Measurements from ENCODE around the gene PRKD1.
A peak's percentile ranks its signal among the peaks of the same experiment; 100 is the strongest.

Gene PRKD1

DNA sequence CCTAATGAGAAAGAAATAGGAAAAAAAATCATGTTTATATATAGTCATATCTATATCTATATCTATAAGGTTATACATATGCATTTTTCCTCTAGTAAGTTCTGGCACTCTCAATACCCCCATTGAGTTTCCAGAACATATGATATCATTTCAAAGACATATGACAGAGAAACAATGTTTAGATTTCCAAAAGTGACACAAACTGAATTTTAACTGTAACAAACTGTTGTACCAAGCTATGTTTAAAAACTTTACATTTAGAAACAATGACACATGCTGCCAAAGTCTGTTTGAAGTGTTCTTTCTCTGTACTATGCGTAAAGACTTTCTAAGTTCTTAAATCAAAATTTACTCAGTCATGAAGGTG is 171.6 kb downstream of the PRKD1 start:
- no peaks in the 10 kb centered on the region for H3K27me3 ChIP-seq (replicated peaks; ENCODE audit: control insufficient read depth, insufficient read depth, low read length)
- no peak overlapping the region for H3K9ac ChIP-seq (ENCODE audit: low read length)
- peaks cover 50% of the 10 kb centered on the region for H3K4me1 ChIP-seq (ENCODE audit: control insufficient read depth, insufficient read depth, low read length)
- no peak for DNase-seq (ENCODE audit: low read depth)
- no peaks in the 10 kb centered on the region for H3K9me3 ChIP-seq (ENCODE audit: control insufficient read depth, low read length)
- no peaks in the 10 kb centered on the region for H3K36me3 ChIP-seq (ENCODE audit: control insufficient read depth, insufficient read depth, low read length, severe bottlenecking)
- no peak overlapping the region for H3K4me3 ChIP-seq (ENCODE audit: low read length)

DNA sequence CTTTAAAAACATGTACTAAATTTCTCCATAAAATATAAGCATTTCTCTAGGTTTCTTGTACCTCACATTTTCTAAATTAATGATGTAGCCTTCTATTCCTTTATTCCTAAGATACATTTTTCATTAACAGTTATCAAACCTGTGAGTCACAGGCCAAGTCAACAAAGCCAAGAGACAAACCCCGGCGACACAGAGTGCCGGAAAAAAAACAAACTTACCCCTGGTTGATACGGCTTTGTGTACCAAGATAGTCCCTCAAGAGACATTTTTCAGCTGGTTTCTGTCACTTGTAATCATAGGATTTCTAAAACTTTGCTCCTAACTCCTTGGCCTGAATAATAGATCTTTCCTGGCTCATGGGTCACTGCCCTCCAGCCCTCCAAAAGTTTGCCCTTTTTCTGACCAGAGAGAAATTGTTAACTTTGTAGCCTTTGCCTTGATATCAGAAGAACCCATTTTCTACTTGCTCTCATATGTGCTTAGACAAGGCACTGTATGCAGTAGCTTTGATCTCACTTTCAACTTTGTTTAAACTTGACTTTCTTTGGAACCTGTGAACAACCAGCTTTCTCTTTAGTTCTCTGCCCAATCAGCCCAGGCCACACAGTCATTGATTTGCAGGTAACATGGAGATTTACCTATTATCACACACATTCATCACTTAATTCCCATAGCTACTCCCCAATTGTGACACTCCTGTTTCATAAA is 172.2 kb downstream of the PRKD1 start:
- Histone ChIP-seq H3K36me3 (ENCODE audit: control insufficient read depth, insufficient read depth, low read length, severe bottlenecking) (no peaks in the 10 kb centered on the region), H3K4me3 (ENCODE audit: low read length) (peak overlapping the region; percentile 28)
- DNase-seq (ENCODE audit: low read depth) = no peak

DNA sequence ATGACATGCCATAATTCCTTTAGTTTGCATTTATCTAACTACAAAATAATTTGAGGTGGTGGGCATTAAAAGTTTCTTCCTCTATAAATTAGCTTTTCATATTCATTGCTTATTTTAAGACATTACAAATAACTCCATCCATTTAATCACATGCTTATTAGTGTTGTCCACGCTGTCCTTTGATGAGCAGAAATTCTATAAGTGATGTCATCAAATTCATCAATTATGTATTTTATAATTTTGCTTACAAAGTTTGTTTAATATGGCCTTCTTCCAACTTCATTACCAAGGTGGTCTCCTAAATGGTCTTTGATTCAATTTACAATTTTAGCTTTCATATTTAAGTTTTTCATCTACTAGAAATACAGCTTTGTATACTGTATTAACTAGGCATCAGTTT is 173.5 kb downstream of the PRKD1 start:
- no peaks in the 10 kb centered on the region for H3K27me3 ChIP-seq (replicated peaks; ENCODE audit: control insufficient read depth, insufficient read depth, low read length)
- H3K4me3 ChIP-seq (ENCODE audit: low read length) = no peak overlapping the region
- H3K9ac ChIP-seq (ENCODE audit: low read length) = no peak overlapping the region
- no peaks in the 10 kb centered on the region for H3K36me3 ChIP-seq (ENCODE audit: control insufficient read depth, insufficient read depth, low read length, severe bottlenecking)
- no peak for DNase-seq (ENCODE audit: low read depth)
- peaks cover 50% of the 10 kb centered on the region for H3K4me1 ChIP-seq (ENCODE audit: control insufficient read depth, insufficient read depth, low read length)
- H3K9me3 ChIP-seq (ENCODE audit: control insufficient read depth, low read length) = no peaks in the 10 kb centered on the region

More for the DNA sequence above, 172.2 kb downstream of the PRKD1 start:
- Histone ChIP-seq H3K9ac (ENCODE audit: low read length) (peak overlapping the region; percentile 24), H3K9me3 (ENCODE audit: control insufficient read depth, low read length) (no peaks in the 10 kb centered on the region), H3K27me3 (replicated peaks; ENCODE audit: control insufficient read depth, insufficient read depth, low read length) (no peaks in the 10 kb centered on the region), H3K4me1 (ENCODE audit: control insufficient read depth, insufficient read depth, low read length) (peaks cover 50% of the 10 kb centered on the region)

DNA sequence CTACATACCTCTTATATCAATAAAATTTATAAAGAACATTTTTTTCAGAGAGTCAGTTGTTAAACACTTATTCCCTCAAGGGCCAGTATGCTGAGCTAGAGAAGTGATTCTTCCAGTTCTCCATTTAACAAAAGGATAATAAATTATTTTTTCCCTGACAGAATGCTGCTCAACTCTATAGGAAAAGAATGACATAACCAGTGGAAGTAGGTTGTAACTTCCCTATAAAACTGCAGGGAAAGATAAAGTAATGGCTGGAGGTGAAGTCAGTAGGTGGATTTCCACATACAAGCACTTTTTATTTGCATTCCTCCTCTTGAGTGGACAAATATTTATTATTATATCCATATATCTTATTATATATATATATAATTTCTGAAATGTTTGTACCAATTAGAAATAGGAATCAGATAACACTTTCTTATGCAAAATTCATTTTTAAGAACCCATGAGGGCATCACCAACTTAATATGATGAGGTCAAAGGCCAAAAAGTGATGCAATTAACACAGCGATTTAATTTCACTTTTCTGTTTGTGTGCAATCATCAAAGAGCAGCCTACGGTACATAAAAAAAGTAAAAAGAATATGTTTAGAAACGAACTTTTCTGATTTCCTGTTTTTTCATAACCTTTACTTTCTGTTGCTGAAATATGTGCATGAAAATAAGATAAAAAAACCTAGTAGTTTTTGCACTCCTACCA is 175.3 kb downstream of the PRKD1 start:
- H3K27me3 ChIP-seq (replicated peaks; ENCODE audit: control insufficient read depth, insufficient read depth, low read length) = no peaks in the 10 kb centered on the region
- H3K9me3 ChIP-seq (ENCODE audit: control insufficient read depth, low read length) = no peaks in the 10 kb centered on the region
- no peak for DNase-seq (ENCODE audit: low read depth)
- no peaks in the 10 kb centered on the region for H3K36me3 ChIP-seq (ENCODE audit: control insufficient read depth, insufficient read depth, low read length, severe bottlenecking)
- H3K4me1 ChIP-seq (ENCODE audit: control insufficient read depth, insufficient read depth, low read length) = peaks cover 39% of the 10 kb centered on the region
- no peak overlapping the region for H3K4me3 ChIP-seq (ENCODE audit: low read length)
- no peak overlapping the region for H3K9ac ChIP-seq (ENCODE audit: low read length)

DNA sequence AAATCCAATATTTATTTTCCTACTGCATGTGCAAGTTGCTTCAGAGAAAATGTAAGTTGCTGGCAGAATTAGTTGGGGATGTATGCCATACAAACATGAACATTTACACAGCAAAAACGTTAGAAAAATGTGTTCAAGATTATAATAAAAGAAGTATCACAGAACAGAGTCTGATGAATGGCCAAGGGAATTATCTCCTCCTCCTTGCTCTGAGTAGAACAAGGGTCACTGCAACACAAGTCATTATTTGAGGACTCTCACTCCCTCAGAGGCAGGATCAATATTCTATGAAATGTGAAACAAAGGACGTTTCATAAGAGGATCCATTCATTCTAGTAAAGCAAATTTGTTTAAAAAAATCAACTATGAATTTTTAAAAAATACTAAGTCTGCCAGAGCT is 177.8 kb downstream of the PRKD1 start:
- no peaks in the 10 kb centered on the region for H3K27me3 ChIP-seq (replicated peaks; ENCODE audit: control insufficient read depth, insufficient read depth, low read length)
- H3K9me3 ChIP-seq (ENCODE audit: control insufficient read depth, low read length) = no peaks in the 10 kb centered on the region
- DNase-seq (ENCODE audit: low read depth) = no peak
- H3K36me3 ChIP-seq (ENCODE audit: control insufficient read depth, insufficient read depth, low read length, severe bottlenecking) = no peaks in the 10 kb centered on the region
- peaks cover 26% of the 10 kb centered on the region for H3K4me1 ChIP-seq (ENCODE audit: control insufficient read depth, insufficient read depth, low read length)
- peak overlapping the region; percentile 4 for H3K4me3 ChIP-seq (ENCODE audit: low read length)
- no peak overlapping the region for H3K9ac ChIP-seq (ENCODE audit: low read length)

DNA sequence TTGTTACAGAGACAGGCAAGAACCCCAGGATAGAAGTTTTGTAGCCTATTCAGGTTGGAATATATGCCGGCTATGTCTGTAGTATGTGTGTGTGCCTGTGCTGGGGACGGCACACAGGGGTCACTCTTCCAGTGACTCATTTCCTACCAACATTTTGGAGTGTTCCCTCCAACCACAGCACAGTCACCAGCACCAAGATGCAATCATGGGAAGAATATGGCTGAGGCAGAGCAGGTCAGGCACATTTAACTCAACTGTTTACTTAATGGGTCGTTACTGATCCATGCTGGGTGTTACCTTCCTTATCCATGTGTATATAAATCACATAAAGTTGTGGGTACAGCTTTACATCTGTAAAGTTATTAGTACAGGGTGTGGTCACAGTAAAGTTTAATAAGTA is 178.3 kb downstream of the PRKD1 start:
- Histone ChIP-seq H3K4me3 (ENCODE audit: low read length) (peak overlapping the region; percentile 4), H3K9me3 (ENCODE audit: control insufficient read depth, low read length) (no peaks in the 10 kb centered on the region), H3K4me1 (ENCODE audit: control insufficient read depth, insufficient read depth, low read length) (peaks cover 22% of the 10 kb centered on the region), H3K9ac (ENCODE audit: low read length) (no peak overlapping the region), H3K36me3 (ENCODE audit: control insufficient read depth, insufficient read depth, low read length, severe bottlenecking) (no peaks in the 10 kb centered on the region), H3K27me3 (replicated peaks; ENCODE audit: control insufficient read depth, insufficient read depth, low read length) (no peaks in the 10 kb centered on the region)
- peak; percentile 15 for DNase-seq (ENCODE audit: low read depth)

DNA sequence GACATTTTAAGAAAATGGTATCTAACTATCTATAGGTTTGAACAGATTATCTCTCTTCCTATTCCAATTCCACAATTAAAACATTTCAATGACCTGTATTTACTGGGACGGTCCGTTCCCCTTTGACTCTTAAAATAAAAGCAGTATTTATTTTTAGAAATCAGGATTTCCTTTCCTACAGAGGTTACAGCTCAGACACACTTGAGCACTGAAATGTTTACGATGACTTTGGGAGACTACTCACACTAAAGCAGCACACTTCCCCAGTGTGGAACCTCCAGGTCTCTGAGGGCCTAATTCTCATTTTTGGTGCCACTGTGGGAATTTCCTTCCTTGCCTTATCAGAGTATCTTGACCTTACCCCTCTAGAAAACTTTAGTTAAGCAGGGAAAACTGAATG is 181.8 kb downstream of the PRKD1 start:
- Histone ChIP-seq H3K27me3 (replicated peaks; ENCODE audit: control insufficient read depth, insufficient read depth, low read length) (no peaks in the 10 kb centered on the region), H3K4me1 (ENCODE audit: control insufficient read depth, insufficient read depth, low read length) (peaks cover 43% of the 10 kb centered on the region), H3K4me3 (ENCODE audit: low read length) (no peak overlapping the region), H3K9me3 (ENCODE audit: control insufficient read depth, low read length) (no peaks in the 10 kb centered on the region), H3K9ac (ENCODE audit: low read length) (no peak overlapping the region), H3K36me3 (ENCODE audit: control insufficient read depth, insufficient read depth, low read length, severe bottlenecking) (no peaks in the 10 kb centered on the region)
- DNase-seq (ENCODE audit: low read depth) = no peak

DNA sequence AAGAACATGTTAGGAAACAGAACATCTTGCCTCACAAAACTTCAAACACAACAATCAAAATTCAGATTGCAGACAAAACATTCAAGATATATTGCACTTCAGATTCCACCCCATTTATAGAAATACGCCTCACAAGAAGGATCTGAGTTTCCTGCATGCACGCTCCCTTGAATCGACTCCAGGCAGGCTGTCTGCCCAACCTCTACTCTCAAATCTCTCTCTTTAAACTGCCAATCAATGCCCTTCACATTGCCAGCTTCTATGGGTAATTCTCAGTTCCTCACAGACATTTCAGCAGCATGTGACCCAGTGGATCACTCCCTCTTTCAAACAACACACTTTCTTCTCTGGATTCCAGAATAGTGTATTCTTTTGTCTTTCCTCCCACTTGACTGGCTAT is 184.1 kb downstream of the PRKD1 start:
- H3K4me1 ChIP-seq (ENCODE audit: control insufficient read depth, insufficient read depth, low read length) = peaks cover 46% of the 10 kb centered on the region
- H3K9ac ChIP-seq (ENCODE audit: low read length) = no peak overlapping the region
- H3K4me3 ChIP-seq (ENCODE audit: low read length) = no peak overlapping the region
- no peaks in the 10 kb centered on the region for H3K9me3 ChIP-seq (ENCODE audit: control insufficient read depth, low read length)
- DNase-seq (ENCODE audit: low read depth) = no peak
- H3K36me3 ChIP-seq (ENCODE audit: control insufficient read depth, insufficient read depth, low read length, severe bottlenecking) = no peaks in the 10 kb centered on the region
- H3K27me3 ChIP-seq (replicated peaks; ENCODE audit: control insufficient read depth, insufficient read depth, low read length) = no peaks in the 10 kb centered on the region

DNA sequence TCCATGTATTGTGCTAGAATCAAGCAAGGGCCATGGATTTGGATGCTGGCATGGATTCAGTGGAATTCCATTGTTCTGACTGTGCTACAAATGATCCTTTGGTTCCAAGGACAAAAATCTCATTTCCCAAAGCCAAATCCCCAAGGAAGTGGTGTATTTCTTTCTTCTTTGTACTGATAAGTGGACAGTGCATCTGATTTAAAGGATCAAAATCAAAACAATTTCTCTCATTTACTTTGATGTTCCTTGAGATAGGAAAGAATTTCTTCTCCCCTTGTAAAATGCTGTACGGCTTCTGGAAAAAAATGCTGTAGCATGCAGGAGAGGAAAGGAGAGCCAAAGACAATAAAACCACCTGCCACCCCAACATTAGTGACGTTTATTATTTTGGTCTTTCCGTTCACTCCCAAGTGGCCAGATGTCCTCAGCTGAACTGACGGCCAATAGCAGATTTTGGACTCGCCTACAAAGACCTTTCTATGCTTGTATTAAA is 185.7 kb downstream of the PRKD1 start:
- H3K27me3 ChIP-seq (replicated peaks; ENCODE audit: control insufficient read depth, insufficient read depth, low read length) = no peaks in the 10 kb centered on the region
- H3K4me1 ChIP-seq (ENCODE audit: control insufficient read depth, insufficient read depth, low read length) = peaks cover 56% of the 10 kb centered on the region
- peak; percentile 65 for DNase-seq (ENCODE audit: low read depth)
- H3K4me3 ChIP-seq (ENCODE audit: low read length) = peak overlapping the region; percentile 66
- peak overlapping the region; percentile 53 for H3K9ac ChIP-seq (ENCODE audit: low read length)
- H3K9me3 ChIP-seq (ENCODE audit: control insufficient read depth, low read length) = no peaks in the 10 kb centered on the region
- no peaks in the 10 kb centered on the region for H3K36me3 ChIP-seq (ENCODE audit: control insufficient read depth, insufficient read depth, low read length, severe bottlenecking)

DNA sequence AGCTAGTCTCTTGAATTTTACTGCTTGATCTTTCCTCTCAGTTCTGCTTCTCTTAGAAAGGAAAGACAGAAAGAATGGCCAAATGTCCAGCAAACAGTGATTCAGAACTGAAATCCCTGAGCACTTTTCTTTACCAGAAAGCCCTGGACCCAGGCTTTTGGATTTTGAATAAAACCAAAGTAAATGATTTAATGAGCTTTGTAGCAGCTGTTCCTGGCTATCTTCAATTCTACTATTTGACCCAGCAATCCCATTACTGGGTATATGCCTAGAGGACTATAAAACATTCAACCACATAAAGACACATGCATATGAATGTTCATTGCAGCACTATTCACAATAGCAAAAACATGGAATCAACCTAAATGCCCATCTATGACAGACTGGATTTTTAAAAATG is 187.2 kb downstream of the PRKD1 start:
- Histone ChIP-seq H3K36me3 (ENCODE audit: control insufficient read depth, insufficient read depth, low read length, severe bottlenecking) (no peaks in the 10 kb centered on the region), H3K4me3 (ENCODE audit: low read length) (no peak overlapping the region), H3K9ac (ENCODE audit: low read length) (no peak overlapping the region), H3K9me3 (ENCODE audit: control insufficient read depth, low read length) (no peaks in the 10 kb centered on the region), H3K27me3 (replicated peaks; ENCODE audit: control insufficient read depth, insufficient read depth, low read length) (no peaks in the 10 kb centered on the region), H3K4me1 (ENCODE audit: control insufficient read depth, insufficient read depth, low read length) (peaks cover 60% of the 10 kb centered on the region)
- DNase-seq (ENCODE audit: low read depth) = no peak

DNA sequence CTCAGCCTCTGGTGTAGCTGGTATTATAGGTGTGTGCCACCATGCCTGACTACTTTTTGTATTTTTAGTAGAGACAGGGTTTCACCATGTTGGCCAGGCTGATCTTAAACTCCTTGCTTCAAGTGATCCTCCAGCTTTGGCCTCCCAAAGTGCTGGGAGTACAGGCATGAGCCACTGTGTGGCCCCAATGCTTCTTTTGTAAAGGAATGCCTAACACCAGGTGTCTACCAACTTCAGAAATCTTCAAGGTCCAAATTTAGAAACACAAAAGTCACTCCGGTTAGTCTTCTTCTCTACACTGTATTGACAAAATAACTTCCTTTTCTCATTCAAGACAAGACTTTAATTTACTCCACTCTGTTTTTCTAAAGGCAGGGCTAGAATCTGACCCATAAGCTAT is 188.7 kb downstream of the PRKD1 start:
- no peak for DNase-seq (ENCODE audit: low read depth)
- Histone ChIP-seq H3K36me3 (ENCODE audit: control insufficient read depth, insufficient read depth, low read length, severe bottlenecking) (no peaks in the 10 kb centered on the region), H3K27me3 (replicated peaks; ENCODE audit: control insufficient read depth, insufficient read depth, low read length) (no peaks in the 10 kb centered on the region), H3K4me3 (ENCODE audit: low read length) (no peak overlapping the region), H3K4me1 (ENCODE audit: control insufficient read depth, insufficient read depth, low read length) (peaks cover 59% of the 10 kb centered on the region), H3K9ac (ENCODE audit: low read length) (no peak overlapping the region), H3K9me3 (ENCODE audit: control insufficient read depth, low read length) (no peaks in the 10 kb centered on the region)

Measured in adipocyte (in vitro differentiated cells).